ENCODE results near the gene TESK2.
"Not testable (repeated sequence)": the region's sequence is repeated elsewhere in the genome, so short reads cannot be mapped to it uniquely, and the experiment has no call there.

TESK2 gene

DNA sequence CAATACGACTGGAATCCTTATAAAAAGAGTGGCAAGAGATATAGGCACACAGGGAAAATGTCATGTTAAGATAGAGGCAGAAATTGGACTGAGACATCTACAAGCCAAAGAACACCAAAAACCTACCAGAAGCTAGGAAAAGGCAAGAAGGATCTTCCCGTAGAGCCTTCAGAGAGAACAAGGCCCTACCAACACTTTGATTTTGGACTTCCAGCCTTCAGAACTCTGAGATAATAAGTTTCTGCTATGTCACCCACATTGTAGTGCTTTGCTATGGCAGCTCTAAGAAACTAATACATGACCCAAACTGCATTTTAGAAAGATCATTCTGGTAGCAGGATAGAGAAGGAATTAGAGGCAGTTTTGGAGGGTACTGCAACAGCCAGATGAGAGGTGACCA is 126.7 kb downstream of the TESK2 start:
- DNase-seq = no peak

- not testable (repeated sequence) for DNase-seq
Measured at GRCh38 chr1:45360981-45361380, 130.0 kb downstream of the TESK2 start.

DNA sequence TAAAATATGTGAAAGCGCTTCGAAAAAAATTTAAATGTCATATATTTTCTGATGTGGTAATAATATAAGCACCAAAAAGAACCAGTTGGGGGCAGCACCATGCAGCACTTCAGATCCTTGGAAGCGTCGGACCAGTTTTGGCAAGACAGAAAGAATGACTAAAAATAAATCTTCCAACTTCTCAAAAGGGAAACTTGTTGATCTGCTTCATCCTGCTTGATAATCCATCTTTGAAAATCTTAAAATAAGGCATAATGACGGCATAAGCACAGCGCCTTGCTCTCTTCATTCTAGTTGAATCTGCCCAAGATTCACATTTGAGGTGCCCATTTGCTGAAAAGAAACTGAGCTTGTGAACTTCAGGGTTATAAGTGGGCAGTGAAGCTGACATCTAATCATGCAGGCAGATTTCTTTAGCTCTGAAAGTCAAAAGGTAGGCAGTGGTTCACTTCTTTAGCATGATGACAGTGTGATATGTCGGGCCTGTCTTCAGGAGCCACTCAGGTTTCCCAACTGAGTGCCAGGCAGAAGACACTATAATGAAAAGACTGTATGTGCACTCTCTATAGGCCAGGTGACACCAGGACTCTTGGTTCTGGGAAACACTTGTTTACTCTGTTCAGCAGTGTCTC is 131.0 kb downstream of the TESK2 start:
- DNase-seq = peak in 3 of 4 experiments; percentile 11 to 26 (median 18)

DNA sequence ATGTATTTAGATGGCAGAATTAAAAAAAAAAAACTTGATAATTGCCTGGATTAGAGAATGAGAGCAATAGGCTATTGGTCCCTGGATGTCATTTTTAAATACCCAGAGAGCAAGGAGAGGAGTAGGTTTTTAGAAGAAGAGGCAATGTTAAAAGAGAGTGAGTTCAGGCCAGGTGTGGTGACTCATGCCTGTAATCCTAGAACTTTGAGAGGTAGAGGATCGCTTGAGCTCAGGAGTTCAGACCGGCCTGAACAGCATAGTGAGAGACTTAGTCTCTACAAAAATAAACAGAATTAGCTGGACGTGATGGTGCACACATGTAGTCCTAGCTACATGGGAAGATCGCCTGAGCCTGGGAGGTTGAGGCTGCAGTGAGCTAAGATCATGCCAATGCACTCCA is 134.8 kb downstream of the TESK2 start:
- no peak for DNase-seq

DNA sequence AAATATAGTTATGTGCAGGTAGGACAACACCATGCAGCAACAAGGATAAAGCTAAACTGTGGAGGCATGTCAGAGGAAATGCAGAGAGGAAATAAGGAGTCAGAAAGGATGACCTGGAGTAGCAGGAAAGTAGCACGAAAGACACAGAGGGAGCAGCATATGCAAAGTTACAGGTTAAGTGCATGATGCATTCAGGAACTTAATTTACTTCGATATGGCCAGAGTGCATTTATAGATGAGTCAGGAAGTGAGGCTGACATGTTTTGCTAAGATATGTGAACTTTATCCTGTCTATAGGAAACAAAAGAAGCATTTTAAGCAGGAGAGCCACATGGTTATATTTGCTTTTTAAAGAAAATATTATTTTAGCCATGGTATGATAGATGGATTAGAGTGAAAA is 135.3 kb downstream of the TESK2 start:
- DNase-seq = no peak

GRCh38 chr1:45354838-45355237 is 136.1 kb downstream of the TESK2 start:
- DNase-seq = no peak

DNA sequence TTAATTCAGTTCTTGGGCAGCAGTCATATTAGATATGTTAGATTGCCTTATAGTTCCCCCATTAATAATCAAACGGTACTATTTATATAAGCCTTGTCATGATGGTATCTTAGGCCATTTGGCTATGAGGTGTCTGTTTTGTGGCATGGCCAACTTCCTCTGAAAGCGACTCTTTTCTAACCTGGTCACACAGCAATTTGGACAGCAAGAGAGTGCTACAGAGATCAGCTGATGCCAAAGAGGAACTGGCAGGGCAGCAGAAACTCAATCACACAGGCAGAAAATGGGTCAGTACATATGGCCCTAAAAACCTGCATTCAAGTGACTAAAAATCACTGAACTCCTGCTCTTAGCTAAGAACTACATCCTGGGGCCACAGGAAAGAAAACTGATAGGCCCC is 137.3 kb downstream of the TESK2 start:
- DNase-seq = no peak

GRCh38 chr1:45351508-45351907 is 139.5 kb downstream of the TESK2 start:
- DNase-seq = no peak

DNA sequence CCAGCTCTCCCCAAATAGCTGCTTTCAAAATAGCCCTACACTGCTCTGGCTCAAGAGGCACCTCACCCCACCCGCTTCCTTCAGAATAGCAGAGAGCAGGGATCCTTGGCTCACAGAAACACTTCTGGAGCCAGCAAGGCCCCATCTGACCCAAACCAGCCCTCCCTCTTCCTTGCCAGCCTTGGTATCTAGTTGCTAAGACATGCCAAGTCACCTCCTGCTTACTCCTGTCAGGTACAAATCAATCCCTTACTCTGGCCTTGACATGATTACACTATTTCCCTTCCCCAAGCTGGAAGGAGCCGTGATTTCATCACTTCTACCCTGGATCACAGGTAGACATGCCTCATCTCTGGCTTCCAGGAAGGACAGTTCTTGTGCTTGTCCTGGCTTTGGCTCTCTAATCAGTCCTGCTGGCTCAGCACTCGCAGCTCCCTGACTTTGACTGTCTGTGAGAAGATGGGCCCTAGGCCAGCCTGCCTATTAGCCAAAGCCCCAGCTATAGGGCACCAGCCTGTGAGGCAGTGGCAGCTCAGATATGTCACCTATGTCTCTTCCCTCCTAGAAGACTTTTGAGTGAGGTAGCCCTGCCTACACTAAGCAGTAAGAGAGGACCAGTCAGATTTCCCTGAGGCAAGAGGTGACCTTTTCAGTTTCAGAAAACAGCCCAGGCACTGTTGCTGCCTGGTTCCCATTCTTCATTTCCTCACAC is 141.8 kb downstream of the TESK2 start:
- no peak for DNase-seq

GRCh38 chr1:45348609-45348965 is 142.4 kb downstream of the TESK2 start:
- no peak for DNase-seq

GRCh38 chr1:45348020-45348419 is 142.9 kb downstream of the TESK2 start:
- no peak for DNase-seq

DNA sequence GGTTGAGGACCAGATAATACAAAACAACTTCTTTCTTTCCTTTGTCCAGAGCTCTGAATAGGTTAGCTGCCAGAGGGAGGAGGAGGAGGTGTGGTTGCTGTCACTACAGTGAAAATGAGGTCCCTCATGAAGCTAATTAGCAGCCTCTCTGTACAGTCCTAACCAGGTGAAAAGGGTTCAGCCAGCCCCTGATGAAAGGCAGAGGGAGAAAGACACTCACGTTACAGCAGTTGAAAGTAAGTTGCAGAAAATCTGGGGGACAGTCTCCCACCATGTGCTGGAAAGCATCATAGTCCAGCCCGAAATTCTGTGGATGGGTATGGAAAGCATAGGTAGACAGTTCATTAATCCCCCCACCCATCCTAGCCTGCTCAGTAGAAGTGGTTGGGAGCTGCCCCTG is 144.5 kb downstream of the TESK2 start:
- DNase-seq = no peak

- DNase-seq = no peak
Measured at GRCh38 chr1:45345014-45345413, 145.9 kb downstream of the TESK2 start.

GRCh38 chr1:45344499-45344898 is 146.5 kb downstream of the TESK2 start:
- DNase-seq = no peak

DNA sequence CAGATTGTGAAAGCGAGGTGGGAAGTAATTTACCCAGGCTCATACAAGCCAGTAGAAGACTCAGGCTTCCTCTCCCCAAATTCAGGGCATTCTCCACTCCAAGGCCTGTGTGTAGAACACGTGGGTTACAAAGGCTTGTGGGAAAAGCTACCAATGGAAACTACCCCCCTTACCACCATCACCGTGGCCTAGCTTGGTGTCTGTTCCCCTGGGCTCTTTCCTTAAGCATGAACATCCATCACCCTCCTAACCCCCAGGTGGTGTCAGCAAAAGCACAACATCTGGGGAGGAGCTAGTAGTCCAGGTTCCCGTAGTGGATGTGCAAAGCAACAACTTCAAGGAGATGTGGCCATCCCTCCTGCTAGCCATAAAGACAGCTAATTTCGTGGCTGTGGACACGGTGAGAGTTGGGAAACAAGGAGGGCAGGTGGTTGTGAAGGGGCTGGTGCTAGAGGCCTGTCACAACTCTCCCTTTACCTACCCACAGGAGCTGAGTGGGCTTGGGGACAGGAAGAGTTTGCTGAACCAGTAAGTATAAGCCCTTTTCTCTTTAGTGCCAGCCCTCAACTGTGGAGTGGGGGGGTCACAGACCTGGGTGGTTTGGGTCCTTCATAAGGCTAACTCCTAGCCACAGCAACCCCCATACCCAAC is 150.0 kb downstream of the TESK2 start:
- no peak for DNase-seq

GRCh38 chr1:45339789-45340558 is 151.0 kb downstream of the TESK2 start, which contains the start of the genes MUTYH and TOE1:
Gene MUTYH (minus strand): TSS chr1:45340440. CDS start chr1:45334505, 5,935 bp downstream.
Gene TOE1 (plus strand): TSS chr1:45340170. CDS start chr1:45340253, 83 bp downstream.
- DNase-seq = peak; percentile 85 to 88 (median 88)

- no peak for DNase-seq
Measured at GRCh38 chr1:45337630-45338325, 153.2 kb downstream of the TESK2 start.

DNA sequence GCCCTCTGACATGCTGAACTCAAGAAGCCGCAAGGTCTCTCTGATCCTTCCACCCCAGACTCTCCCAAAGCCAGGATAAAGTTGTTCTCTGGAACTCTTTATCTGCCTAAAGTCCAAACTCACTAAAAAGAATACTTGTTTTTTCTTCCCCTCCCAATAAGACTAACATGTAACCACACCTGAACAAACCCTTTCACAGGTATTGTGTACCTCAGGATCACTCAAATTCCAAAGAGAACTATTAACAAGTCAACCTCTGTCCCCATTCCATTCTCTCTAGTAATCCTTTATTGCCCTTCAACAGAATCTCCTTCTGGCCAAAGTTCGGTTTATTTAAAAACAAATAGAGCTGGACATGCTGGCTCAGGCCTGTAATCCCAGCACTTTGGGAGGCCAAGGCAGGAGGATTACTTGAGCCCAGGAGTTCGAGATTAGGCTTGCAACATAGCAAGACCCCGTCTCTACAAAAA is 155.1 kb downstream of the TESK2 start:
- DNase-seq = no peak

DNA sequence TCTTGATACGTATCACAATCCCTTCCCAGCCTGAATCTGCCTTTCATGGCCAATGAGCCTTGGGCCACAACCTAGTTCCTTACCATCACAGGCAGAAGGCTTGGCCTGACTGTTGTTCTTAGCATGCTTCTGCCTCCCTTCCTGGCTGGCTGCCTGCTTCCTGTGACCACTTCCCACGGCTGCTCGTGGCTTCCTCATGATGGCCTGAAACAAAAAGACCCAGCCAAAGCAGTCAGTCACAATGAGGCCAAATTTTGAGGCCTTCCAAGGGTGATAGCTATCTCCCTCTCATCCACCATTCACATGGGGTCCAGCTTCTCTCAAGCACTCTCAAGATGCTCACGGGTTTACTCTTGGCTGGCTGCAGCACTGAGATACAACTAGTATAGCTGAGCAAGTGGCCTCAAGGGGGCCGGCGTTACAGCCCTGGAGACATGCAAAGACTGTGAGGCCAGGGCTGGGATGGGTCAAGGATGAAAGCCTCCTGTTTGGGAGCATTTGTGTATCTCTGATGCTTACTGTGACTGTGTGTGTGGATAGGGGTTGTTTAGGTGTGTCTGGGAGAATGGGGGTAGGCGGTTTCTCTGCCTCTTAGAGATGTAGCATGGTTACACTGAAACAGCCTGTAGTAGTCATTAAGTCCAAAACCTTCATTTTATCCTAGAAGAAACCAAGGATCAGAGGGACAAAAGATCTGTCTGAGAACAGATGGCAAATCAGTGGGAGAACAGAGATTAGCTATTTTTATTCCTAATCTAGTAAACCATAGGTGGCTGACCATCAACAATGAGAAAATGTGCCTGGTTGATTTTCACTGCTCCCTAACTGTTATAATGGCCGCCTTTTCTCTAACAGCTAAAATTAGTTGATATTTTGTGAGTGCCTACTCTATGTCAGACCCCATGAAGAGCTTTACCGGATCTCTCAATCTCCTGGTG is 156.4 kb downstream of the TESK2 start:
- no peak for DNase-seq

GRCh38 chr1:45332346-45332720 is 158.6 kb downstream of the TESK2 start:
- DNase-seq = no peak
